ENCODE measurements around the gene ASNSD1. TPM values are rescaled to one million over a fixed set of nuclear protein-coding genes. Genes with fewer than 3 reads are reported as not detected.

Gene ASNSD1
- total RNA-seq, 1 experiment from 2014 or later: 48.5 TPM

GRCh38 chr2:189613650-189614420 lies 47.4 kb upstream of the ASNSD1 start:
- H3K27ac ChIP-seq (ENCODE audit: insufficient read length, low read depth, low read length): no peak overlapping the region
- no peaks in the 10 kb centered on the region for H3K9me3 ChIP-seq (ENCODE audit: control insufficient read depth, low read depth, low read length)
- Mint-ChIP-seq H3K36me3 (ENCODE audit: insufficient read depth in 1 of 3, low read depth in 3 of 3) (no peaks in the 10 kb centered on the region), H3K27ac (no peak overlapping the region), H3K4me1 (no peaks in the 10 kb centered on the region), H3K9me3 (no peaks in the 10 kb centered on the region), H3K27me3 (ENCODE audit: low read depth) (no peaks in the 10 kb centered on the region; the same call in 1 of the 2 replicates), H3K4me3 (no peak overlapping the region)
- H3K79me1 ChIP-seq (ENCODE audit: insufficient read depth, low read depth, low read length, poor library complexity, severe bottlenecking): no peaks in the 10 kb centered on the region
- H4K5ac ChIP-seq (ENCODE audit: insufficient read length, low read depth, low read length): no peak overlapping the region
- H4K8ac ChIP-seq (replicated peaks; ENCODE audit: insufficient read length, low read depth, low read length): no peak overlapping the region
- no peak overlapping the region for H4K91ac ChIP-seq (ENCODE audit: insufficient read length, low read depth, low read length)
- H2BK5ac ChIP-seq (ENCODE audit: insufficient read length, low read length): no peak overlapping the region
- H2BK120ac ChIP-seq (ENCODE audit: low read depth, low read length, poor library complexity, severe bottlenecking): no peak overlapping the region
- H2BK12ac ChIP-seq (ENCODE audit: insufficient read length, low read depth, low read length): no peak overlapping the region
- H2BK15ac ChIP-seq (ENCODE audit: low read depth, low read length): no peak overlapping the region
- no CpG with 5 or more reads among the region's 2 CpGs for WGBS (ENCODE audit: extremely low coverage, insufficient read length, low lambda C conversion rate)
- DNase-seq: no peak
- H3K4ac ChIP-seq (ENCODE audit: low read depth, low read length): no peak overlapping the region
- no peak overlapping the region for H3T11ph ChIP-seq (ENCODE audit: low read length)
- H3K56ac ChIP-seq (ENCODE audit: insufficient read length, low read depth, low read length): no peak overlapping the region
- no peak overlapping the region for H3K14ac ChIP-seq (ENCODE audit: insufficient read depth, low read length)
- no peaks in the 10 kb centered on the region for H3K27me3 ChIP-seq (ENCODE audit: insufficient read depth, low read length)
- no peak for TF ChIP-seq CTCF (conservative IDR thresholded peaks at IDR 0.05)
- H3K18ac ChIP-seq (ENCODE audit: insufficient read length, low read depth, low read length): no peak overlapping the region
- H2AFZ ChIP-seq (ENCODE audit: low read length): no peak overlapping the region
- H3K4me1 ChIP-seq (ENCODE audit: insufficient read depth, low read length): no peaks in the 10 kb centered on the region
- no peak overlapping the region for H3K9ac ChIP-seq (ENCODE audit: extremely low read depth, insufficient read length, low read length)
- no peaks in the 10 kb centered on the region for H3K23me2 ChIP-seq (ENCODE audit: insufficient read length, low read depth, low read length, poor library complexity, severe bottlenecking)
- no peak overlapping the region for H2AK5ac ChIP-seq (ENCODE audit: insufficient read length, low read length)
- no peaks in the 10 kb centered on the region for H3K79me2 ChIP-seq (ENCODE audit: insufficient read depth, low read length)
- H3K23ac ChIP-seq (ENCODE audit: insufficient read length, low read depth, low read length): no peak overlapping the region
- no peak overlapping the region for H2BK20ac ChIP-seq (ENCODE audit: low read depth, low read length, poor library complexity, severe bottlenecking)
- no peaks in the 10 kb centered on the region for H4K20me1 ChIP-seq (ENCODE audit: control insufficient read depth, insufficient read depth, insufficient read length)
- H3K4me2 ChIP-seq (ENCODE audit: insufficient read depth, insufficient read length, low read length): no peak overlapping the region

Measured in H9 (cell line).